GM21737 (cell line): Measurements from ENCODE around the gene FREM3.
A peak's percentile ranks its signal among the peaks of the same experiment; 100 is the strongest.

ENCODE experiments used
- ATAC-seq: cut with Tn5 transposase; IDR thresholded peaks from one replicate; pipeline ENCODE4 v1.9.1; 2021; ENCODE audit warnings: mild to moderate bottlenecking, moderate library complexity; ENCODE audit not compliant: unreplicated experiment

Gene FREM3

GRCh38 chr4:143668930-143669552 is 31.4 kb downstream of the FREM3 start:
- ATAC-seq, result peak; percentile 96

- no peak for ATAC-seq
These were observed 33.0 kb downstream of the FREM3 start for GRCh38 chr4:143667461-143667860.

- ATAC-seq, result no peak
These were observed 42.1 kb downstream of the FREM3 start for GRCh38 chr4:143658336-143658735.

- no peak for ATAC-seq
These were observed 45.9 kb downstream of the FREM3 start for GRCh38 chr4:143654571-143654970.

- ATAC-seq, result no peak
These were observed 47.4 kb downstream of the FREM3 start for GRCh38 chr4:143653031-143653430.

- no peak for ATAC-seq
These were observed 57.1 kb downstream of the FREM3 start for GRCh38 chr4:143643399-143643798.

GRCh38 chr4:143642611-143643010 is 57.9 kb downstream of the FREM3 start:
- ATAC-seq, result no peak

GRCh38 chr4:143641361-143641760 is 59.1 kb downstream of the FREM3 start:
- no peak for ATAC-seq

GRCh38 chr4:143634763-143635162 is 65.7 kb downstream of the FREM3 start:
- ATAC-seq, result no peak

GRCh38 chr4:143633833-143634232 is 66.6 kb downstream of the FREM3 start:
- ATAC-seq, result no peak

GRCh38 chr4:143626134-143626911 is 74.2 kb downstream of the FREM3 start:
- no peak for ATAC-seq

- ATAC-seq, result no peak
These were observed 74.8 kb downstream of the FREM3 start for GRCh38 chr4:143625632-143626031.

GRCh38 chr4:143623896-143624295 is 76.6 kb downstream of the FREM3 start:
- no peak for ATAC-seq

- no peak for ATAC-seq
These were observed 81.7 kb downstream of the FREM3 start for GRCh38 chr4:143618811-143619210.

- no peak for ATAC-seq
These were observed 82.3 kb downstream of the FREM3 start for GRCh38 chr4:143617994-143618679.

- peak; percentile 90 for ATAC-seq
These were observed 83.7 kb downstream of the FREM3 start for GRCh38 chr4:143616771-143617170.

GRCh38 chr4:143609492-143609891 is 91.0 kb downstream of the FREM3 start:
- no peak for ATAC-seq

GRCh38 chr4:143606480-143606879 is 94.0 kb downstream of the FREM3 start:
- no peak for ATAC-seq

- ATAC-seq, result no peak
These were observed 100.6 kb downstream of the FREM3 start for GRCh38 chr4:143599827-143600226.

GRCh38 chr4:143598816-143599215 is 101.7 kb downstream of the FREM3 start:
- no peak for ATAC-seq

- no peak for ATAC-seq
These were observed 103.2 kb downstream of the FREM3 start for GRCh38 chr4:143597276-143597675.

- no peak for ATAC-seq
These were observed 112.8 kb downstream of the FREM3 start for GRCh38 chr4:143587703-143588102.
